ENCODE measurements around the gene MLXIPL. TPM values are rescaled to one million over a fixed set of nuclear protein-coding genes. Genes with fewer than 3 reads are reported as not detected.
"Not testable (repeated sequence)": the region's sequence is repeated elsewhere in the genome, so short reads cannot be mapped to it uniquely, and the experiment has no call there.

Gene MLXIPL
- polyA plus RNA-seq, 1 experiment = not detected

DNA sequence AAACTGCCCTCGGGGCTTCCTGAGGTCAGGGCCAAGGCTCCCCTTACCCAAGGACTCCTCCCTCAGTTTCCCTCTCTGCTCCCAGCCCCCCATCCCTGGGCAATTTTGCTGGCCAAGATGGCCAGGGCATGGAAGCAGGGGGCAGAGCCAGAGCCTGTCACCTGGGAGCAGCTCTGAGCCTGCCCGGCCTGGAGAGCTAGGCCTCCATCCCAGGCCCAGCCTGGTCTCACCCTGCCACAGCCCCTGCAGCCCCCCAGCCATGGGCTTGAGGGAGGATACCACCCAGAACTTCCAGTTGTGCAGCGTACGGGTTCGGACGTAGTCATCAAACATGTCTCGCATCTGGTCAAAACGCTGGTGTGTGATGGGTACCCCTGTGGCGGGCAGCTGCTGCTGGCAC is 29.0 kb downstream of the MLXIPL start:
- Histone ChIP-seq H3K27me3 (ENCODE audit: control insufficient read depth, insufficient read depth, low read length) (peaks cover 3% of the 10 kb centered on the region; the same call in 1 of the 2 replicates), H3K4me3 (ENCODE audit: low read depth, low read length) (no peak overlapping the region), H3K36me3 (ENCODE audit: control insufficient read depth, insufficient read depth, low read length) (no peaks in the 10 kb centered on the region)
- ChIA-PET POLR2A (no interaction called here), CTCF (interaction anchor here (0.6 to 2.6 kb wide), 5 partner anchors 10 to 212 kb away, joined by 3 to 11 read pairs (median 4); partner anchors contain the start of gene VPS37D)
- no peak for DNase-seq (ENCODE audit: low read depth)
- no peak for TF ChIP-seq CTCF (IDR thresholded peaks at IDR 0.05; ENCODE audit: insufficient read depth, low read depth, low read length)

DNA sequence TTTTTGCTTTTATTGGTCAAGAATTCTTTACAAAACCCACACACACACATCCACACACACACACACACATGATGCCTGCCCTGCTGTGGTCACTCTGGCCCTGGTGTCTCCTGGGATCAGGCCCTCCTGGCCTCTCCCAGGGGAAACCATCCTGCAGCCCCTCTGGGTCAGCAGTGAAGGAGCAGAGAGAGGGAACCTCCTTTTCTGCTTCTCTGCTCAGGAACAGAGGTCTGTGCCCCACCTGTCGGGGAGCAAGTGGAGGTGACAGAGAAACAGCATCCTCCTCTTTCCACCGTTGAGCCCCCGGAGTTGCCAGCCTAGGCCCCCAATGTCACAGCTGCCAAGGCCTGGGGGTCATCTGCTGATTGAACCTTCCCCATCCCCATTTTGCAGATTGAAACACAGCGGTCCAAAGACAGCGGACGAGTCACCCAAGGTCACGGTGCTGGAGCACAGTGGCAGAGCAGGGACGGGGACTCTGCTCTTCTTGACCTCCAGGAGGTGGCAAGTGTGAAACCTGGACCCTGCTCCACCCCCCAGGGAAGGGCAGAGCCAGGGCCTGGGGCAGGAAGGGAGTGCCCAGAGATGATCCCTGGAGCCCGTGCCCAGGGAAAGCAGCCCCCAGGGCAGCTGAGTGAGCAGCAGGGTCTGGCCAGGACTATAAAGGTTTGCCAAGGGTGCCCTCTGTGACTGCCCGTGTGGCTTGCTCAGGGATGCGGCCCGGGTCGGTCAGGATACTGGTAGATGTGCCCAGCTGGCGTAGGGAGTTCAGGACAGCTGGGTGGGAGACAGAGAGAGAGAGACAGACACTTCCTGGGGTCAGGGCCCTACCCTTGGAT is 30.9 kb downstream of the MLXIPL start:
- H3K36me3 ChIP-seq (ENCODE audit: control insufficient read depth, insufficient read depth, low read length) = no peaks in the 10 kb centered on the region
- no peak overlapping the region for H3K4me3 ChIP-seq (ENCODE audit: low read depth, low read length)
- H3K27me3 ChIP-seq (ENCODE audit: control insufficient read depth, insufficient read depth, low read length) = peaks cover 2% of the 10 kb centered on the region; the same call in 1 of the 2 replicates
- POLR2A ChIA-PET = no interaction called here
- DNase-seq (ENCODE audit: low read depth) = no peak
- no peak for TF ChIP-seq CTCF (IDR thresholded peaks at IDR 0.05; ENCODE audit: insufficient read depth, low read depth, low read length)
- CTCF ChIA-PET = interaction anchor here (0.6 to 1.8 kb wide), 3 partner anchors 13 to 132 kb away, joined by 3 to 4 read pairs (median 3); partner anchors contain the start of gene VPS37D

GRCh38 chr7:73586911-73587310 is 37.4 kb downstream of the MLXIPL start:
- Histone ChIP-seq H3K27me3 (ENCODE audit: control insufficient read depth, insufficient read depth, low read length) (no peaks in the 10 kb centered on the region), H3K36me3 (ENCODE audit: control insufficient read depth, insufficient read depth, low read length) (no peaks in the 10 kb centered on the region), H3K4me3 (ENCODE audit: low read depth, low read length) (no peak overlapping the region)
- no peak for DNase-seq (ENCODE audit: low read depth)
- no peak for TF ChIP-seq CTCF (IDR thresholded peaks at IDR 0.05; ENCODE audit: insufficient read depth, low read depth, low read length)
- ChIA-PET CTCF (interaction anchor here (1.5 to 2.7 kb wide), 3 partner anchors 20 to 148 kb away, joined by 3 to 22 read pairs (median 4); no protein-coding TSS in a partner anchor), POLR2A (no interaction called here)

DNA sequence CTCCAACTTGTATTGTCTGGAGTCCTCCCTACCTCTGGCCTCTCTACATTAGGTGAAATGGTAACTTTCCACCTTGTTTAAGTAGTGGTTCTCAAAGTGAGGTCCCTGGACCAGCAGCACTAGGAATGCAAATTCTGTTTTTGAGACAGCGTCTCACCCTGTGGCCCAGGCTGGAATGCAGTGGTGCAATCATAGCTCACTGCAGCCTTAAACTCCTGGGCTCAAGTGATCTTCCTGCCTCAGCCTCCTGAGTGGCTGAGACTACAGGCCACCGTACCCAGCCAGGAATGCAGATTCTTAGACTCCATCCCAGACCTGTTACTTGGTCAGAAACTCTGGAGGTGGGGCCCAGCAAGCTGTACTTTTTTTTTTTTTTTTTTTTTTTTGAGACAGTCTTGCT is 39.1 kb downstream of the MLXIPL start:
- TF ChIP-seq CTCF (IDR thresholded peaks at IDR 0.05; ENCODE audit: insufficient read depth, low read depth, low read length) = no peak
- ChIA-PET POLR2A (interaction anchor here (0.7 kb wide), 1 partner anchor 10 kb away, joined by 8 read pairs; no protein-coding TSS in a partner anchor), CTCF (interaction anchor here (1.2 kb wide), 1 partner anchor 22 kb away, joined by 7 read pairs; no protein-coding TSS in a partner anchor)
- no peak for DNase-seq (ENCODE audit: low read depth)
- no peaks in the 10 kb centered on the region for H3K36me3 ChIP-seq (ENCODE audit: control insufficient read depth, insufficient read depth, low read length)
- no peaks in the 10 kb centered on the region for H3K27me3 ChIP-seq (ENCODE audit: control insufficient read depth, insufficient read depth, low read length)
- no peak overlapping the region for H3K4me3 ChIP-seq (ENCODE audit: low read depth, low read length)

DNA sequence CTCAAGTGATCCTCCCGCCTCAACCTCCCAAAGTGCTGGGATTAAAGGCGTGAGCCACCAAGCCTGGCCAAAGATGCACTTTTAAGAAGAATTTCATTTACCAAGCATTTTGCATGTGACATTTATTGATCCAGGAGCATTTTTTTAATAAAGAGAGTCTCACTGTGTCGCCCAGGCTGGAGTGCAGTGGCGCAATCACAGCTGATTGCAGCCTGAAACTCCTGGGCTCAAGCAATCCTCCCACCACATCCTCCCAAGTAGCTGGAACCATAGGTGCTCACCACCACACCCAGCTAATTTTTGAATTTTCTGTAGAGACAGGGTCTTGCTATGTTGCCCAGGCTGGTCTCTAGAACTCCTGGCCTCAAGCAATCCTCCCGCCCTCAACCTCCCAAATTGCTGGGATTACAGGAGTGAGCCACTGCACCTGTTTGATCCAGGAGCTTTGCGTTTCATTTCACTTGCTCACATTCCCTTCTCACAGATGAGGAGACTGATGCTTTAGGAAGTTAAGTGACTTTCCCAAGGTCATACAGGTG is 41.6 kb downstream of the MLXIPL start:
- no peak for DNase-seq (ENCODE audit: low read depth)
- Histone ChIP-seq H3K36me3 (ENCODE audit: control insufficient read depth, insufficient read depth, low read length) (no peaks in the 10 kb centered on the region), H3K4me3 (ENCODE audit: low read depth, low read length) (no peak overlapping the region), H3K27me3 (ENCODE audit: control insufficient read depth, insufficient read depth, low read length) (no peaks in the 10 kb centered on the region)
- no peak for TF ChIP-seq CTCF (IDR thresholded peaks at IDR 0.05; ENCODE audit: insufficient read depth, low read depth, low read length)
- CTCF ChIA-PET = interaction anchor here (1.8 to 2.9 kb wide), 2 partner anchors 24 to 143 kb away, joined by 5 to 14 read pairs; no protein-coding TSS in a partner anchor
- POLR2A ChIA-PET = no interaction called here

DNA sequence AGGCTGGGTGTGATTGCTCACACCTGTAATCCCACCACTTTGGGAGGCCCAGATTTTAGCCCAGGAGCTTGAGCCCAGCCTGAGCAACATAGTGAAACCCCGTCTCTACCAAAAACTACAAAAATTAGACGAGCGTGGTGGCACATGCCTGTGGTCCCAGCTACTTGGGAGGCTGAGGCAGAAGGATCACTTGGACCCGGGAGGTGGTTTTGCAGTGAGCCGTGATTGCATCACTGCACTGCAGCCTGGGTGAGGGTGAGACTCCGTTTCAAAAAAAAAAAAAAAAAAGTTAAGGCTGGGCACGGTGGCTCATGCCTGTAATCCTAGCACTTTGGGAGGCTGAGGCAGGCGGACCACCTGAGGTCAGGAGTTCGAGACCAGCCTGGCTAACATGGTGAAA is 43.3 kb downstream of the MLXIPL start:
- POLR2A ChIA-PET; H3K4me3 ChIP-seq (ENCODE audit: low read depth, low read length); H3K36me3 ChIP-seq (ENCODE audit: control insufficient read depth, insufficient read depth, low read length); DNase-seq (ENCODE audit: low read depth); H3K27me3 ChIP-seq (ENCODE audit: control insufficient read depth, insufficient read depth, low read length): not testable (repeated sequence)
- CTCF ChIA-PET = interaction anchor here (0.6 to 2.9 kb wide), 2 partner anchors 12 to 26 kb away, joined by 3 to 14 read pairs; no protein-coding TSS in a partner anchor
